Cardiac septum (tissue), 1 donor: Measurements from ENCODE around the gene FANCE. TPM values are rescaled to one million over a fixed set of nuclear protein-coding genes. Genes with fewer than 3 reads are reported as not detected.

Experiments used
- DNase-seq: peaks from one replicate; pipeline ENCODE4 v3.0.0-alpha.2; 2020; ENCODE audit warnings: low spot score
- intact Hi-C: fragments of 100-400 bp; cut with DNase I; formaldehyde crosslinking; loops from one replicate; pipeline ENCODE4 v1.14.0; 2022
- total RNA-seq: library from RNA; stranded (reverse); fragmentation: NEBNext Ultra II Directional; extraction: Animal tissue kit (Norgen Biotek cat#: 25700); gene quantifications from one replicate; pipeline ENCODE4 v1.2.1, GENCODE V29; 2021
- donor health status: DM: no; HTN: no; CAD: no.

Gene FANCE
- total RNA-seq, 1 donor from 2014 or later = 2.9 TPM

- intact Hi-C loops = no loop called here
- DNase-seq = no peak
Observed at GRCh38 chr6:35477028-35477427, 24.9 kb downstream of the FANCE start.

- DNase-seq = no peak
- intact Hi-C loops = no loop called here
Observed at GRCh38 chr6:35477551-35478179, 25.5 kb downstream of the FANCE start.

GRCh38 chr6:35478259-35478658, 26.1 kb downstream of the FANCE start:
- no peak for DNase-seq
- intact Hi-C loops = no loop called here

- no peak for DNase-seq
- intact Hi-C loops = no loop called here
Observed at GRCh38 chr6:35480176-35480575, 28.0 kb downstream of the FANCE start.

GRCh38 chr6:35481226-35481625, 29.1 kb downstream of the FANCE start:
- DNase-seq = no peak
- intact Hi-C loops = no loop called here

GRCh38 chr6:35483062-35483461, 30.9 kb downstream of the FANCE start:
- DNase-seq = no peak
- intact Hi-C loops = no loop called here

GRCh38 chr6:35483490-35483889, 31.4 kb downstream of the FANCE start:
- intact Hi-C loops = no loop called here
- no peak for DNase-seq

DNA sequence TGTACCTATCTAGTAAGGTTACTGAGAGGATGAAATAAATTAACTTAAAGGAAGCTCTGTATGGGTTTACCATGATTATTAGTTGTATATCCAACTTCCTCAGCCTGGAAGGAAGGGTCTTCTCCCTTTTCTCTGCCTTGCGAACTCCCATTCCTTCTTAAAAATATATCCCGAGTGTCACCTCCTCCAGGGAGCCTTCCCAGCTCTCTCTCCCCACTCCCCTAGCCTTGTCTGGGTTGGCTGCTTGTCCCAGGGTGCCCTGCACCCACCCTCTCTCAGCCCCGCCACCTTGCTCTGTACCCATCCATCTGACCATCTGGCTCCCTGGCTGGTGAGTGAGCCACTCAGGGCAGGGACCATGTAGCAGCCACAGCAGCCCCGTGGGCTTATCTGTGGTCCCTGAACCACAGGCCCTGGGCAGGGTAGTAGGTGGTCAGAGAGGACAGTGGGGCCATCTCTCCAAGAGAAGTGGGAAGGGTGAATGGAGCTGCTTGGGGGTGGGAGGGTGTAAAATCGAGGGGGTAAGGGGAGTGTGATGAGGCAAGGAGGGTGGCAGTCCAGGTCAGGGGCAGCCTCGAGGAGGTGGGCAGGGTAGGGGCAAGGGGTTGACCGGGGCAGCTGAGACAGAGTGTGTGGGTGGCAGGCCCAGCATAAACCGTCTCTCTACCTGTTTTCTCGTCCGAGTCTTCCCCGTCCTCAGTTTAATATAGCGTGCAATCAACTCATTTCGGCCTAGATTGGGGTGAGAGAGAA, 31.9 kb downstream of the FANCE start:
- DNase-seq = no peak
- intact Hi-C loops = no loop called here

- DNase-seq = no peak
- intact Hi-C loops = no loop called here
Observed at GRCh38 chr6:35484921-35485392, 32.8 kb downstream of the FANCE start.

- no peak for DNase-seq
- intact Hi-C loops = no loop called here
Observed at GRCh38 chr6:35485402-35485877, 33.3 kb downstream of the FANCE start.

DNA sequence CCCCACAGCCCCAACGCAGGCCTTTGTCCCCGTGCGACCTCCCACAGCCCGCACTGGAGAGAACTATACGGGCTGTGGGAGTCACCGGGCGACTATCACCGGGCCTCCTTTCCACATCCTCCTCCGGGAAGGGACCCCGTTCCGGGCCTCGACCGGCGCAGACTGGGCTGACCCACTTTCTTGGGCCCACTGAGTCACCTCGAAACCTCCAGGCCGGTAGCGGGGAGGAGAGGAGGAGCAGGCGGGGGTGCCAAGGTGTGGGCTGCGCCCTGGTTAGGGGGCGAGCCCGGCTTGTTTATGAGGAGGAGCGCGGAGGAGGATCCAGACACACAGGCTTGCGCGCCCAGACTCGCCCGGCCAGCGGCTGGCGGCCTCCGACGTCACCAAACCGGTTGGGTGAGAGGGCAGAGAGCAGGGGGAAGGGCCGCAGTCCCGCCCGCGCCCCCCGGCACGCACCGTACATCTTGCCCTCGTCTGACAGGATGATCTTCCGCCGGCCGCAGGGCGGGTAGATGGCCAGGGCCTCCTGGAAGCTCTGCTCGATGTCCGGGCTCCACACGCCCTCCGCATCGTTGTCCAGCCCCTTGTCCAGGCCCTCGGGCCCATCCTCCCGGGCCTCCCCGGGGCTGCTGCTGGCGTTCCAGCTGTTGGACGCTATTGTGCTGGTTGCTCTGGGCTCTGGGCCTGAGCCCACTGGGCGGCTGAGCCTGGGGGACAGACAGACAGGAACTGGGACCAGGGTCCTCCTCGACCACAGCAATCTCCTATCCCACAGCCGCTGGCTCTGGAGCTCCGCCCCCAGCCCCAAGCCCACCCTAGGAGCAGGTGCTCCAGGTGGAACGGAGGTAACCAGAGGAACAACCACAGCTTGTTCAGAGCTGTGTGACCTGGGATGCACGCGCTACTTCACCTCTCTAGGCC, 34.1 kb downstream of the FANCE start:
- DNase-seq = no peak
- intact Hi-C loops = no loop called here

- intact Hi-C loops = no loop called here
Observed at GRCh38 chr6:35487658-35488516, 35.7 kb downstream of the FANCE start.

DNA sequence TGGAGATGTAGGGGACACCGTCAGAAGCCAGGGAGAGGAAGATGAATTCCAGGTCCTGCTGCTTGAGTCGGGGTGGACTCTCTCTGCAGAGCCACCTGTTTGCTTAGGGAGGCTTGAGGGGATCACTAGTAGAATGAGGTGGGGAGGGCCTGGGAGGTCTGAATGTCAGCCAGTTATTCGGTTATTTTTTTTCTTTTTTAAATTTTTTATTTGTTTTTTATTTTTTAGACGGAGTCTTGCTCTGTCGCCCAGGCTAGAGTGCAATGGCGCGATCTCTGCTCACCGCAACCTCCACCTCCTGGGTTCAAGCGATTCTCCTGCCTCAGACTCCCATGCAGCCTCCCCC, 36.4 kb downstream of the FANCE start:
- DNase-seq = no peak

More at GRCh38 chr6:35487658-35488516, 35.7 kb downstream of the FANCE start:
- DNase-seq = no peak

GRCh38 chr6:35489066-35489465, 36.9 kb downstream of the FANCE start:
- intact Hi-C loops = no loop called here
- no peak for DNase-seq

More for the DNA sequence above, 36.4 kb downstream of the FANCE start:
- intact Hi-C loops = no loop called here

DNA sequence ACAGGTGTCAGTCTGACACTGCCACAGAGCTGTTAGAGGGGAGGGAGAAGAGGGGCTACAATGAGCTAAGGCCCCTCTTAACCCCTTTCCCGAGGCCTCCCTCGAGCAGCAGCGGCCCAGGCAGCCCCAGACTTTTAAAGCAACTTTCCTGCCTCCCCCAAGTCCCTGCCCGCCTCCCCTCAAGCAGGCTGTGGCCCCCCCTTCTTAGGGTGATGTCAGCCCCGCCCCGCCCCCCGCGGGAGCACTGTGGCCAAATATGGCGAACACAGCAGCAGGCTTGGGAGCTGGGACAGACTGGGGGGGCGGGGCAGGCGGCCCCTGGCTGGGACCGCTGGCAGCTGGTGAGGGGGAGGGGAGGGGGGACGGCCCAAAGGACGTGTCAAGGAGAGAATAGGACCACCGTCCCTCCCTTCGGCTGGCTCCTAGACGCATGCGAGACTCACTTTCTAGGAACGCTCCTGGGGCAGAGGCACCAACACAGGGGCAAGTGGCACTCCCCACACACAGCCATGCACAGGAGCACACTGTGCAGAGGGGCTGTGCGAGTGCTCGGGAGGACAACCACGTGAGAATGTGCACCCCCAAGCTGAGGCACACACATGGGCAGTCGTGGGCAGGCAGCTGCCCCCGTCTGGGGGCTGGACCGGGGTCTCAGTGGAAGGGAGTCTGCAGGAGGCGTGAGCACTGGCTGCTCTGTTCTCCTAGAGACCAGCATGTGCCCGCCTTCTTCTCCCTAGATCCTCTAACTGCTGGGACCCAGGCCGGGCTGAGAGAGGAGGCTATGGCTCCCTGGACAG, 38.1 kb downstream of the FANCE start:
- peak; percentile 93 for DNase-seq

DNA sequence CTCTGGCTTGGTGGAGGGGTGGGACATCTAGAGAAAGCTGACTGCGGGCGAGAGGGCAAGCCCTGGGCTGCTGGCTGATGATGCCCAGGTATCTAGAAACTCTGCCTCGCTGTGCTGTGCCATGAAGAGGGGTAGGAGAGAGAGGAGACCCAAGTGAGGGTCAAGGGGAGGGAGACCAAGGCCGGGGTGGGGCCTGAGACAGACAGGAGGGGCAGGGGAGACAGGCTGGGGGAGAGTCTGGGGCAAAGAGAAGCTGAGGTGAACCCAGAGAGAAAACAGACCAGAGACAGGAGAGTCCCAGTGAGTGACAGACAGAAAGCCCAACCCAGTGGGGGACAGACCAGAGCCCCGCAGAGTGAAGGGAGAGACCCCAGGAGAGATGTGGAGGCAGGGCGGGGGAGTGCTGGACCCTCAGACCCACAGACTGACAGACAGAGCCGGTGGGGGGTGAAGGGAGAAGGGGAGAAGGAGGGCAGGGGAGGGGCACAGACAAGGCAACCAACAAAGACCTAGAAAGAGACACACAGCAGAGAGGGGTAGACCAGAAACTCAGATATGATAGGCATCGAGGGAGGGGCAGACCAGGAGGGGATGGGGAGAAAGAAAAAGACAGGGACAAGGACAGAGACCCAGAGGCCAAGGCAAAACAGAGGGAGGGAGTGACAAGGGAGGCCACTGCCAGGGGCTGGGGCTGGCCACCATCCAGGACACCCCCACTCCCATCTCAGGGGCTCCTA, 38.9 kb downstream of the FANCE start:
- DNase-seq = no peak
- intact Hi-C loops = no loop called here

More for the DNA sequence above, 38.1 kb downstream of the FANCE start:
- intact Hi-C loops = no loop called here

- no peak for DNase-seq
- intact Hi-C loops = no loop called here
Observed at GRCh38 chr6:35491558-35492257, 39.6 kb downstream of the FANCE start.
